Osteoblast (primary cell): Measurements from ENCODE around the gene IMMP1L. TPM values are rescaled to one million over a fixed set of nuclear protein-coding genes. Genes with fewer than 3 reads are reported as not detected.

ENCODE experiments used
- DNase-seq: peaks from one replicate; pipeline ENCODE4 v3.0.0; 2011; ENCODE audit warnings: low spot score, mixed read lengths; ENCODE audit not compliant: insufficient read length; ENCODE audit errors: missing footprints
- H2AFZ ChIP-seq: 2 replicates; pipeline ENCODE4 v1.6.0; 2011; ENCODE audit warnings: mild to moderate bottlenecking, low read length
- H3K27ac ChIP-seq: 2 replicates; pipeline ENCODE4 v1.5.1; 2011; ENCODE audit warnings: mild to moderate bottlenecking, low read depth, low read length, moderate library complexity
- H3K27me3 ChIP-seq: 2 replicates; pipeline ENCODE4 v1.6.0; 2012; ENCODE audit warnings: mild to moderate bottlenecking, control low read depth, inconsistent platforms, low read length, moderate library complexity; ENCODE audit not compliant: insufficient read depth
- H3K36me3 ChIP-seq: 2 replicates; pipeline ENCODE4 v1.5.1; 2011; ENCODE audit warnings: mild to moderate bottlenecking, low read length, control low read depth, moderate library complexity; ENCODE audit not compliant: insufficient read depth
- H3K4me1 ChIP-seq: 2 replicates; pipeline ENCODE4 v1.5.1; 2011; ENCODE audit warnings: mild to moderate bottlenecking, low read length, control low read depth, moderate library complexity; ENCODE audit not compliant: insufficient read depth
- H3K4me2 ChIP-seq: 2 replicates; pipeline ENCODE4 v1.6.0; 2011; ENCODE audit warnings: mild to moderate bottlenecking, low read length; ENCODE audit not compliant: insufficient read depth
- H3K4me3 ChIP-seq: fragments of 200-600 bp; sonication (generic); 3 replicates; pipeline ENCODE4 v1.5.1; 2012; ENCODE audit warnings: mild to moderate bottlenecking, low read length, inconsistent platforms; ENCODE audit not compliant: insufficient read depth
- H3K79me2 ChIP-seq: 2 replicates; pipeline ENCODE4 v1.6.0; 2012; ENCODE audit warnings: mild to moderate bottlenecking, low read length, control low read depth, inconsistent platforms; ENCODE audit not compliant: insufficient read depth
- H3K9me3 ChIP-seq: 2 replicates; pipeline ENCODE4 v1.5.1; 2011; ENCODE audit warnings: low read depth, low read length, control low read depth
- H4K20me1 ChIP-seq: 2 replicates; pipeline ENCODE4 v1.6.0; 2012; ENCODE audit warnings: mild to moderate bottlenecking, low read length, control low read depth; ENCODE audit not compliant: insufficient read depth
- total RNA-seq: library from RNA; depleted of rRNA; stranded (reverse); fragments of >200 nt; gene quantifications from 2 replicates; pipeline ENCODE4 v1.2.3, GENCODE V29; 2012
- TF ChIP-seq, protein P1 (sequence below): IDR thresholded peaks from 2 replicates; pipeline ENCODE4 v1.5.1; 2011; ENCODE audit warnings: mild to moderate bottlenecking, low read depth, low read length, moderate library complexity; ENCODE audit errors: extremely low read depth

Gene IMMP1L
- total RNA-seq, 1 donor = 8.7 TPM

DNA sequence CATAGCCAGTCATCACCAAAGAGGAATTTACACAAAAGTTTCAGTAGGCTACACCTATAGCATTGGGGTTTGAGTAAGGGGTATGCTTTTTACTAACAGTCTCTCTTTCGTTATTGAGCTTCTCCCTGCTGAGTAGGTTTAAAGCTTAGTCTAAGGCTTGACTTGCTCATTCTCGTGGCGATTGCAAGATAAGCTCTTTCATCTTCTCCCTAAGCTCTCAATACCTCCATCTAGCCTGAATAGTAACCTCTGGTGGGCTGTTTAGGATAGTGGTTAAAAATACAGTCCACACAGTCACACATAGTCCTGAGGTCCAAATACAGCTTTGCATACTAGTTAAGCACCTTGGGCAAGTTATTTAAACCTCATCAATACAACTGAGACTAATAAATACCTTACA, 65.6 kb downstream of the IMMP1L start:
- Histone ChIP-seq H2AFZ (no peak overlapping the region), H4K20me1 (no peaks in the 10 kb centered on the region), H3K4me3 (no peak overlapping the region), H3K79me2 (no peaks in the 10 kb centered on the region), H3K27me3 (no peaks in the 10 kb centered on the region), H3K9me3 (no peaks in the 10 kb centered on the region), H3K36me3 (no peaks in the 10 kb centered on the region), H3K4me2 (no peak overlapping the region), H3K27ac (no peak overlapping the region), H3K4me1 (no peaks in the 10 kb centered on the region)
- DNase-seq = no peak
- TF ChIP-seq, protein P1, sequence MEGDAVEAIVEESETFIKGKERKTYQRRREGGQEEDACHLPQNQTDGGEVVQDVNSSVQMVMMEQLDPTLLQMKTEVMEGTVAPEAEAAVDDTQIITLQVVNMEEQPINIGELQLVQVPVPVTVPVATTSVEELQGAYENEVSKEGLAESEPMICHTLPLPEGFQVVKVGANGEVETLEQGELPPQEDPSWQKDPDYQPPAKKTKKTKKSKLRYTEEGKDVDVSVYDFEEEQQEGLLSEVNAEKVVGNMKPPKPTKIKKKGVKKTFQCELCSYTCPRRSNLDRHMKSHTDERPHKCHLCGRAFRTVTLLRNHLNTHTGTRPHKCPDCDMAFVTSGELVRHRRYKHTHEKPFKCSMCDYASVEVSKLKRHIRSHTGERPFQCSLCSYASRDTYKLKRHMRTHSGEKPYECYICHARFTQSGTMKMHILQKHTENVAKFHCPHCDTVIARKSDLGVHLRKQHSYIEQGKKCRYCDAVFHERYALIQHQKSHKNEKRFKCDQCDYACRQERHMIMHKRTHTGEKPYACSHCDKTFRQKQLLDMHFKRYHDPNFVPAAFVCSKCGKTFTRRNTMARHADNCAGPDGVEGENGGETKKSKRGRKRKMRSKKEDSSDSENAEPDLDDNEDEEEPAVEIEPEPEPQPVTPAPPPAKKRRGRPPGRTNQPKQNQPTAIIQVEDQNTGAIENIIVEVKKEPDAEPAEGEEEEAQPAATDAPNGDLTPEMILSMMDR = no peak

DNA sequence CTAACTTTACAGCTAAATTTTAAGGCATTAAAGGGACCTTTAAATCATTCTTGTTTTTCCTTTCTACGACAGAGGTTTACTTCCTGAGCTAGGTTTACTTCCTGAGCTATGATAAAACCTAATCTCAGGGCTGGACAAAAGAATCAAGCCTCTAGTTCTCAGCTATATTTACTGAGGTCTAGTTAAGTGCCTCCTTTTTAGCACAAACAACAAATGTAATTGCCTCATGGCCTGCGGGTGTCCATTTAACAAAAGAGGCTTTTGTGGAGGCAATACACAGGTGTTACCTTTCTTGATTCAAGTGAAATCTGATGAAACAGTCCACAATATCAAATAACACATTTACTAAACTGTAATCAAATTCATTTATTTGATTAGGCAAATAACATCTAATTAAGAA, 67.3 kb downstream of the IMMP1L start:
- no peak overlapping the region for H3K4me3 ChIP-seq
- H3K4me1 ChIP-seq = peaks cover 15% of the 10 kb centered on the region
- H2AFZ ChIP-seq = no peak overlapping the region
- H4K20me1 ChIP-seq = no peaks in the 10 kb centered on the region
- no peaks in the 10 kb centered on the region for H3K79me2 ChIP-seq
- DNase-seq = no peak
- H3K27ac ChIP-seq = no peak overlapping the region
- no peaks in the 10 kb centered on the region for H3K27me3 ChIP-seq
- no peaks in the 10 kb centered on the region for H3K36me3 ChIP-seq
- TF ChIP-seq, protein P1 = no peak
- H3K4me2 ChIP-seq = no peak overlapping the region
- no peaks in the 10 kb centered on the region for H3K9me3 ChIP-seq

DNA sequence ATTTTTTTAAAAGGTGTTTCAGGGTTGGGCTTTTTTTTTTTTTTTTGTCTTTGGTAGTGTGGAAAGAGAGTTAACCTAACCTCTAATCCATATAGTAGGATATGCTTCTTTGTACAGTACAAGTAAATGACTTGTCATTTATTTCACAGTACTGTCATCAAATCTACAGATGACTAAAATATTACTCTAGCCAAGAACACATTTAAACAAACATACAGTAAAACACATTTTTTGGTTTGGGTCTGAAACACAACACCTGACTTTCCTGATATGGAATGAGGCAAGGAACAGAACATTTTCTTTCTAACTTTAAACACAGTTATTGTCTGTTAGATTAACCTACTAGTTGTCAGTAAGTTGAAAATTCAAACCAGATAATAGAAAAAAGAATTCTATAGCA, 68.1 kb downstream of the IMMP1L start:
- no peaks in the 10 kb centered on the region for H3K27me3 ChIP-seq
- H3K4me1 ChIP-seq = peaks cover 16% of the 10 kb centered on the region
- H3K4me2 ChIP-seq = no peak overlapping the region
- TF ChIP-seq, protein P1 = no peak
- no peak overlapping the region for H3K4me3 ChIP-seq
- no peak for DNase-seq
- no peak overlapping the region for H2AFZ ChIP-seq
- H4K20me1 ChIP-seq = no peaks in the 10 kb centered on the region
- H3K27ac ChIP-seq = no peak overlapping the region
- H3K9me3 ChIP-seq = no peaks in the 10 kb centered on the region
- H3K79me2 ChIP-seq = no peaks in the 10 kb centered on the region
- no peaks in the 10 kb centered on the region for H3K36me3 ChIP-seq

DNA sequence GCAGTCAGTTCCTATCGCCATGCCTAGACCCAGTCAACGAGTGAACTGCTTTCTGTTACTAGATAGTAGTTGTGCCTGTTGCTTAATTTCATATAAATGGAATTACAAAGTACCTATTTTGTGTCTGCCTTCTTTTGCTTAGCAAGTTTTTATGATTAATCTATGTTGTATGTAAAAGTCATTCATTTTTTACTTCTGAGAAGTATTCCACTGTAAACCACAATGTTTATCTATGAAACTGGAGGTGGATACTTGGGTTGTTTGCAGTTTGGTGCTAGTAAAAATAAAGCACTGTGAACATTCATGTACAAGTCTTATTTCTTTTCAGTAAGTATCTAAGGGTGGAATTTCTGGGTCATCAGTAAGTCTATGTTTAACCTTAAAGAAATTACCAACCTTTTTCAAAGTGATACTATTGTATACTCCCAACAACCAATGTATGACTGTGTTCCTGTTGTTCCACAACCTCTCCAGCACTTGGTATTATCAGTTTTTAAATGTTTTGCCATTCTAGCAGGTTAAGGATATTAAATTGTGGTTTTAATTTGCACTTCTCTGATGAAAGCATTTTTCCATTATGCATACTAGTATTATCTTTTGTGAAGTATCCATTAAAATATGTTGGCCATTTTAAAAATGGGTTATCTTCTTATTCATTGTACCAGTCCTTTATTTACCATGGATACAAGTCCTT, 71.5 kb downstream of the IMMP1L start:
- Histone ChIP-seq H3K4me2 (peak overlapping the region; percentile 48), H3K27ac (peak overlapping the region; percentile 46)
- DNase-seq = peak; percentile 45

More for the DNA sequence above, 71.5 kb downstream of the IMMP1L start:
- H3K27me3 ChIP-seq = no peaks in the 10 kb centered on the region
- no peak overlapping the region for H3K4me3 ChIP-seq
- H2AFZ ChIP-seq = no peak overlapping the region
- no peaks in the 10 kb centered on the region for H3K79me2 ChIP-seq
- no peaks in the 10 kb centered on the region for H4K20me1 ChIP-seq
- no peaks in the 10 kb centered on the region for H3K36me3 ChIP-seq
- no peaks in the 10 kb centered on the region for H3K9me3 ChIP-seq
- TF ChIP-seq, protein P1 = no peak
- peaks cover 16% of the 10 kb centered on the region for H3K4me1 ChIP-seq
